Mesothelial cell of epicardium (in vitro differentiated cells): ENCODE results near the gene SLC38A8. TPM values are rescaled to one million over a fixed set of nuclear protein-coding genes. Genes with fewer than 3 reads are reported as not detected.

ENCODE experiments used
- DNase-seq, 2 experiments: peaks; one replicate each; pipeline ENCODE4 v3.0.0; 2021; ENCODE audit warnings: low spot score in 2 of 2; ENCODE audit not compliant: unreplicated experiment in 2 of 2
- H3K27ac Mint-ChIP-seq: 2 replicates; pipeline ENCODE4 v1.8.0; 2021; ENCODE audit warnings: mixed read lengths
- H3K27me3 Mint-ChIP-seq: 2 replicates; pipeline ENCODE4 v1.8.0; 2021; ENCODE audit warnings: low read depth, mixed read lengths
- H3K36me3 Mint-ChIP-seq: 2 replicates; pipeline ENCODE4 v1.8.0; 2021; ENCODE audit warnings: mixed read lengths
- H3K4me1 Mint-ChIP-seq: 2 replicates; pipeline ENCODE4 v1.8.0; 2021; ENCODE audit warnings: mixed read lengths
- H3K4me3 Mint-ChIP-seq: 2 replicates; pipeline ENCODE4 v1.8.0; 2021; ENCODE audit warnings: mild to moderate bottlenecking, moderate library complexity, mixed read lengths
- H3K9me3 Mint-ChIP-seq: 2 replicates; pipeline ENCODE4 v1.8.0; 2021; ENCODE audit warnings: mixed read lengths
- CTCF ChIP-seq: fragments of 200-600 bp; sonication (generic); IDR thresholded peaks from one replicate; pipeline ENCODE4 v1.5.0; 2021; ENCODE audit warnings: antibody characterized with exemption; ENCODE audit not compliant: unreplicated experiment
- total RNA-seq: library from RNA; stranded (reverse); gene quantifications from 3 replicates; pipeline ENCODE4 v1.2.1, GENCODE V29; 2021

The SLC38A8 gene
- total RNA-seq, 1 donor from 2014 or later, result not detected

- TF ChIP-seq CTCF, result no peak
- Mint-ChIP-seq H3K4me1 (no peaks in the 10 kb centered on the region), H3K36me3 (no peaks in the 10 kb centered on the region), H3K4me3 (no peak overlapping the region), H3K9me3 (peaks cover 4% of the 10 kb centered on the region), H3K27ac (no peak overlapping the region), H3K27me3 (peaks cover 11% of the 10 kb centered on the region)
- DNase-seq, result no peak
These were observed 37.2 kb downstream of the SLC38A8 start for GRCh38 chr16:84005391-84005790.

DNA sequence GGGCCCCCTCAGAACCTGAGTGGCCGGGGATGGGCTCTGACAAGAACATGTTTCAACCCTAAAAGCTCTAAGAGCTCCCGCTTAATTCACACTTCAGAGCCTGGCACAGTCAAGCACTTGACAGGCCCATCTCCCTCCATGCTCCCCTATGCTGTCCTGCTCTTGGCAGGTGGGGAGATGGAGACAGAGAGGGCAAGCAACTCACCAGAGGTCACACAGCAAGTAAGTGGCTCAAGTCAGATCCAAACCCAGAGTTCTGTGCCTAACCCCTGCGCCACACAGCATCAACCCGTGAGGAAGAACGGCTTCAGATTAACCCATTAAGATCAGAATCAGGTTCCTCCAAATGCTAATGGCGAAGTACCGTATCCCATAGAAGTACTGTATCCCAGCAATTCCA lies 38.2 kb downstream of the SLC38A8 start:
- H3K4me3 Mint-ChIP-seq, result no peak overlapping the region
- peaks cover 4% of the 10 kb centered on the region for H3K9me3 Mint-ChIP-seq
- H3K36me3 Mint-ChIP-seq, result no peaks in the 10 kb centered on the region
- no peak for TF ChIP-seq CTCF
- no peaks in the 10 kb centered on the region for H3K4me1 Mint-ChIP-seq
- H3K27ac Mint-ChIP-seq, result no peak overlapping the region
- peaks cover 11% of the 10 kb centered on the region for H3K27me3 Mint-ChIP-seq
- DNase-seq, result no peak

GRCh38 chr16:84003038-84003437 lies 39.6 kb downstream of the SLC38A8 start:
- Mint-ChIP-seq H3K36me3 (no peaks in the 10 kb centered on the region), H3K27ac (no peak overlapping the region), H3K9me3 (no peaks in the 10 kb centered on the region), H3K4me3 (no peak overlapping the region), H3K27me3 (peaks cover 13% of the 10 kb centered on the region), H3K4me1 (no peaks in the 10 kb centered on the region)
- no peak for TF ChIP-seq CTCF
- DNase-seq, result no peak

- no peak for DNase-seq
- H3K4me3 Mint-ChIP-seq, result no peak overlapping the region
- peaks cover 13% of the 10 kb centered on the region for H3K27me3 Mint-ChIP-seq
- no peaks in the 10 kb centered on the region for H3K36me3 Mint-ChIP-seq
- no peak overlapping the region for H3K27ac Mint-ChIP-seq
- H3K4me1 Mint-ChIP-seq, result no peaks in the 10 kb centered on the region
- TF ChIP-seq CTCF, result no peak
- H3K9me3 Mint-ChIP-seq, result no peaks in the 10 kb centered on the region
These were observed 40.9 kb downstream of the SLC38A8 start for GRCh38 chr16:84001726-84002125.

DNA sequence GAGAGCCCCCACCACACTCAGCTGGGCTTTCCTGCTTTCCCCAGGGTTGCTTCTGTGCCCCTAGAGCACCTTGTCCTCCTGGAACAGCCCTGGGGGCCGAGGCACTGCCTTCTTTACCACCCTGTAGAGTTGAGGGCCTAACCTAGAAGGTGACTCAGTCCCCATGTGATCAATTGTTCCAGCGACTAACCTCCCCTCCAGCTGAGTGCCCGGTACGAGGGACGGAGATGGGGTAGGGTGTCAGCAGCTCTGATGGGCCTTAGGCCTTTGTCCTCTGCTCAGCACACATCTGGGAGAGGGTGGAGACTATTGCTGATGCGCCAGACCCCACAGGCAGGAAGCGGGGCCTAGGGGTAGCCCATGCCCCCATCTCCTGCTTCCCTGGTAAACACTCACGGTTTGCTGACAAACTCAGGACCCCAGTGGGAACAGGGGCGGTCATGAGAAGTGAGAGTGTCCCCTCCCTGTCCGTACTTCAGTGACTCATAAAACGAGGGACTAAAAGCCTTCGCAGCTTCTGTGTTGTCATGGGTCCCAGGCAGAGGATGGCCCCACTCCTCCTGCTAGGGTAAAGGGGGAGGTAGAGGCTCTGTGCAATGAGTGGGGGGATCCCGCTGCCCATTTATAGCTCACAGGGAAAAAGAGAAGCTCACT lies 41.5 kb downstream of the SLC38A8 start:
- Mint-ChIP-seq H3K4me1 (no peaks in the 10 kb centered on the region), H3K27ac (no peak overlapping the region)

More for the DNA sequence above, 41.5 kb downstream of the SLC38A8 start:
- Mint-ChIP-seq H3K9me3 (no peaks in the 10 kb centered on the region), H3K4me3 (no peak overlapping the region), H3K36me3 (no peaks in the 10 kb centered on the region), H3K27me3 (peaks cover 13% of the 10 kb centered on the region)
- no peak for DNase-seq
- TF ChIP-seq CTCF, result no peak
